Stimulated activated CD4-positive, alpha-beta T cell treated with anti-CD3 and anti-CD28 coated beads, Interleukin-12 subunit alpha, Interleukin-12 subunit beta, amount 100 ng/mL, for 24 hours (primary cell): Measurements from ENCODE around the gene FADS2.

Source experiments
- DNase-seq, 2 experiments: peaks; one replicate each; pipeline ENCODE4 v3.0.0-alpha.2; 2020; ENCODE audit warnings: low read depth in 2 of 2

FADS2 gene

DNA sequence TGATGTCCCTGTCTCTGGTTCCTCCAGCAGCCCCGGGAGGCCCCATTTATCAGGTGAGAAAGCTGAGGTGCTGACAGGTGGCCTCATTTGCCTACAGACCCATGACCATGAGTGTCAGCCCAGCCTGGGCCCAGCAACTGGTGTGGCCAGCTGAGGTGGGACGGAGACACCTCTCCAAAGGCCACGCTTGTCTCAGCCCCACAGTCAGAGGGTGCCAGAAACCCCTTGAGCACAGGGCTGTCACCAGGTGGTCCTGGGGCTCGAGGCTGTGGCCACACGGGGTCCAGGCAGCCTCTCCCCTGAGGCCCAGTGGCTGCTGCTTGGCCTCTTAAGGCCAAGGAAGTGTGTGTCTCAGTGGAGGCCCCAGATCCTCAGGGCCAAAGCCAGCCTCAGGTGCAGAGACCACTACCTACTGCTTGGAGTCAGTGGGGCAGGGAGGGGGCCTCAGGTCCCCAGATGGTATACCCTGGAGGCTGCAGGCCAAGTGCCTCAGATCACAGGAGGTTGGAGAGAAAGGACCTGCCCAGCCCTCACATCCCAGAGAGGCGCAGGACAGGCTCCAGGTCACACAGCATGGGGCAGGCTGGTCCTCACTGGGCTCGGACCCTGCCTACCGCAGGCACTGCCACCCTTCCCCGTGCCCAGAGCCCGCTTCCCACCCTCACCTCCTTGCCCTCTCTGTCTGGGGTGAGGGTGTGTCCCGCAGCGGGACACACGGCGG is 77.9 kb downstream of the FADS2 start:
- DNase-seq, result no peak

- DNase-seq, result no peak
Observed at GRCh38 chr11:61906522-61906909, 78.4 kb downstream of the FADS2 start.

DNA sequence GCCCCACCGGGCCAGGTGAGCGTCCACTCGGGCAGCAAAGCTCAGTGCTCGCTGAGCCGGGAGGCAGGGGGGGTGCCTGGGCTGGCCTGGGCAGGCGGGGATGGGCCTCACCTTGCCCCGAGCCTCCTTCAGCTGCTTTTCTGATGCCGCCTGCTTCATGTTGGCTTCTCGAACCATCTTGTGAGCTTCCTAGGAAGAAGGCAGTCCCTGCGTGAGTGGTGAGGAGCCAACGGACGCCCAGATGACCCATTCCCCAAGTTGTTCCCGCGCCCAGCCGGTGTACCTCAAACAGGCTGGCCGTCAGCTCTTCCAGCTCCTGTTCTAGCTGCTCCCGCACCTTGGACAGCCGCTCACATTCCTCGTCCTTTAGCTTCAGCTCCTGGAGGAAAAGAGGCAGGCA is 79.2 kb downstream of the FADS2 start:
- DNase-seq, result no peak

DNA sequence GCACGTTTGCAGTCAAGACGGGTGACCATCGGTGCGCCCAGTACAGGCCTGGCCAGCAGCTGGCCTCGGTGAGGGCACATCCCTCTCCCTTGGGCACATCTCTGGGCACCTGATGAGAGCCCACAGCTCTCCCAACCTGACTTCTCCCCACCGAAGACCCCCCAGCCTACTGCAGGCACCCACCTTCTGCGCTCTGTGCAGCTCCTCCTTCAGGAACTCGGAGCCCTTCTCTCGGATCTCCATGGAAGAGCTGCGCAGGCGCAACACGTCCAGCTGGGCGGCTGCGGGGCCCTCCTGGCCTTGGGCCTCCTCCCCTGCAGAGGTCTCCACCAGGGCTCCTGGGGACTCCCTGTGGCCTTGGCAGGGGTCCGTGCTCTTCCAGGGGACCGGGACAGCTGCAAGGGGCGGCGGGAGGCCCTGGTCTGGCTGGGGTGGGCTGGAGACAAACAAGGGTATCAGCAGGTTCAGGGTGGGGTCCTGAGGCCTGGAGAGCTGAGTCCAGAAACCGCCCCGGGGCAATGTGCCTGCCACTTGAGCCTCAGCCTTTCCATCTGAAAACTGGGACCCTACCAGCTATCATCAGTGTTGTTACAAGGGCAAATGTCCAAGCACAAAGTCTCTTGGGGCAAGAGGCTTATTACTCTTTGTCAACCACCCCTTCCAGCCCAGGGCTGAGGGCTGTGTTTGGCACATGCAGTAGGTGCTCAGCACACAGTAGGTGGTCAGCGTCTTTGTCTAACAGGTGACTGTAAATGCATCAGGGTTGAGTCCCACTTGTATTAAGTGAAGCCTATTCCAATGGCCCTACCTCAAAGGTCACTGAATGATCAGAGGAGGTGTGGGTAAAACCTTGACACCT is 80.0 kb downstream of the FADS2 start:
- DNase-seq, result no peak

DNA sequence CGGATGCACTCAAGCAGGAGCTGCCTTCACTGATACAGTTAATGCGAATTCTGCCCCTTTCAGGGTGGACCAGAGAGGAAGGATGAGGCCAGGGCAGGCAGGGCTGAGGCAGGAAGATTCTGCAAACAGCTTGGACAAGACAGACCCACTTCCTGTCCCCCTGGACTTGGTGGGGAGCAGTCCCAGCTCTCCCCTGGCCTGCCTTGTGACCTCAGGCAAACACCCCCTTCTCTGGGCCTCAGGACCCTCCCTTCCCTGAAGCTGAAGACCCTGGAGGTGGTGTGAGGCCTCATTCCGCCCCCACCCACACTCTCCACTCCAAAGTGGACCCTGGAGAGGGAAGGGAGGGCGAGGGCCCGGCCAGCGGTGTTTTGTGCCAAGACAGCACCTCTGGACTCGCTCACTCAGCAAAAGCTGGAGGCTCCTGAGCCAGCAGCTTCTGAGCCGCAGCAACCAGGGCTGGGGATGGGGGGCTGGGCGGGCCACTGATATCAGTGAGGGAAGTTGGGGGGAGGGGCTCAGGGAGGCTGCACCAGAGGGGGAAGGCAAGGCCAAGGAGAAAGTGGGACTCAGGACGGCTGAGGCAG is 80.7 kb downstream of the FADS2 start:
- no peak for DNase-seq

GRCh38 chr11:61910187-61911127 is 82.4 kb downstream of the FADS2 start:
- DNase-seq, result no peak

DNA sequence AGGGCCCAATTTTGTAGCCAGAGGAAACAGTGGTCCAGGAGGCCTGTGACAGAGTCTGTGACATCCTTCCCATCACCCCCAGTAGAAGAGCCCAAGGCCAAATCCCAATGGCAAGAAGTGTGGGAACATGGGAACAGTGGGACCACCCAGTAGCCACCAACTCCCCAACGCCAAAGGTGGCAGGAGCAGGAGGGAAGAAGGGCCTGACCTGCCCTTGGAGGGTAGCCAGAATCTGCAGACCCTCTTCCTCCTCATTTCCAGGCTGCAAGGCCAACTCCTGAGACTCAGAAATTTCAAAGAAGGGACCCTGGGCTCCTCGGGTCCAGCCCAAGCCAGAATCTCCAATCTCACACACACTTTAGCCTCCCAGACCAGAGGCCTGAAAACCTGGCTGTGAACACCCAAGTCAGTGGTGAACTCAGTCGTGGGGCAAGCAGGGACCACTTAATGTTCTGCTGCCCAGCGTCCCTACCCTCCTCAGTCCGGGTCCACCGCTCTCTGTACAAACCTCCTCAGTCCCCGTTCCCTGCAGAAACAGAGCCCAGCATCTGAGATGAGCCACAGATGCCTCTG is 83.1 kb downstream of the FADS2 start:
- DNase-seq, result no peak

GRCh38 chr11:61911701-61912529 is 83.8 kb downstream of the FADS2 start:
- DNase-seq, result no peak

- DNase-seq, result no peak
Observed at GRCh38 chr11:61912530-61912898, 84.4 kb downstream of the FADS2 start.

- no peak for DNase-seq
Observed at GRCh38 chr11:61912991-61913698, 85.0 kb downstream of the FADS2 start.

DNA sequence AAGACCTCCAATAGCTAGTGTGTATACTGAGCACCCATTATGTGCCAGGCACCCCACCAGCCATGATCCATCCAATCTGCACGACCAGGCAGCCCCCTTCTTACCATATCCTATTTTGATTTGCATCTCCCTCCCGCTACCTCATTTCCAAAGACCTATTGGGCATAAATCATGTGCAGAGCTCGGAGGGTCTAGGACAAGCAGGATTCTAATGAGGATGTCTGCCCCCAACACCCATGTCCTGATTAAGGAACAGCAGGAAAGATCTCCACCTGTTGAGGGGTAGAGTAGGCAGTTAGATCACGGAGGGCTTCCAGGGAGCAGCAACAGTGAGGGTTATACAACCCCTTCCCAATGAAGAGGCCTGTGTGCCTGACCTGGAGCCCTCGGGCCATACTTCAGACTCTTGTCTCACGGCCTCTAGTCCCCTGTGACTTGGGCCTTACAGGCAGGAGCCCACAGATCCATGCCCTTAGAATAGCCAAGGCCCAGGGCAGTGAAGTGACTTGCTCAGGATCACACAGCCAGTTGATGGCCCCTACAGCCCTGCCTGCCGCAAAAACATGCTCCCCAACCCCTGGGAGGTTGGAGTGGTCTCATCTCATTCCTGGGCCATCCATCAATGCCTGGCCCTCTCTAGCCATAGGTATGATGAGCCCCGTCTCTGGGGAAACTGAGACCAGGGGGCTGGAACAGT is 85.7 kb downstream of the FADS2 start:
- no peak for DNase-seq

GRCh38 chr11:61914471-61915171 is 86.5 kb downstream of the FADS2 start:
- DNase-seq, result no peak

GRCh38 chr11:61916737-61917333 is 88.7 kb downstream of the FADS2 start:
- DNase-seq, result no peak
